Mesendoderm (in vitro differentiated cells): Measurements from ENCODE around the gene KLHL1.
A peak's percentile ranks its signal among the peaks of the same experiment; 100 is the strongest.

Experiments
- DNase-seq: peaks from one replicate; pipeline ENCODE4 v3.0.0; 2013
- H2AK5ac ChIP-seq: 2 replicates; pipeline ENCODE4 v1.6.1; 2013; ENCODE audit warnings: low read length, inconsistent platforms
- H2BK120ac ChIP-seq: 2 replicates; pipeline ENCODE4 v1.6.1; 2013; ENCODE audit warnings: low read depth, mild to moderate bottlenecking, low read length, moderate library complexity, mixed read lengths
- H2BK15ac ChIP-seq: replicated peaks from 2 replicates; pipeline ENCODE4 v1.6.1; 2013; ENCODE audit warnings: low read depth, mild to moderate bottlenecking, moderate library complexity
- H2BK5ac ChIP-seq: 2 replicates; pipeline ENCODE4 v1.6.1; 2013; ENCODE audit warnings: low read length, inconsistent platforms
- H3K18ac ChIP-seq: 2 replicates; pipeline ENCODE4 v1.6.1; 2013; ENCODE audit warnings: mild to moderate bottlenecking, low read length, mixed read lengths
- H3K23ac ChIP-seq: one replicate; pipeline ENCODE4 v1.6.1; 2013; ENCODE audit warnings: low read length
- H3K27ac ChIP-seq: 2 replicates; pipeline ENCODE4 v1.5.1; 2013; ENCODE audit warnings: low read depth, mild to moderate bottlenecking, inconsistent platforms, low read length, moderate library complexity
- H3K27me3 ChIP-seq: 2 replicates; pipeline ENCODE4 v1.6.1; 2013; ENCODE audit warnings: low read length, control low read depth, mild to moderate bottlenecking, inconsistent platforms; ENCODE audit not compliant: insufficient read depth, poor library complexity
- H3K36me3 ChIP-seq: 2 replicates; pipeline ENCODE4 v1.6.1; 2013; ENCODE audit warnings: low read length, inconsistent platforms; ENCODE audit not compliant: control insufficient read depth, insufficient read depth
- H3K4ac ChIP-seq: one replicate; pipeline ENCODE4 v1.6.1; 2013; ENCODE audit warnings: low read depth, mild to moderate bottlenecking, low read length, moderate library complexity
- H3K4me1 ChIP-seq: 2 replicates; pipeline ENCODE4 v1.6.1; 2013; ENCODE audit warnings: low read depth, low read length, inconsistent platforms; ENCODE audit not compliant: control insufficient read depth
- H3K4me2 ChIP-seq: 2 replicates; pipeline ENCODE4 v1.6.1; 2013; ENCODE audit warnings: low read length
- H3K4me3 ChIP-seq: 2 replicates; pipeline ENCODE4 v1.5.1; 2013; ENCODE audit warnings: mild to moderate bottlenecking, low read length
- H3K56ac ChIP-seq: one replicate; pipeline ENCODE4 v1.6.1; 2013; ENCODE audit warnings: low read length
- H3K79me1 ChIP-seq: 2 replicates; pipeline ENCODE4 v1.6.1; 2013; ENCODE audit warnings: low read length, inconsistent platforms
- H3K79me2 ChIP-seq: 2 replicates; pipeline ENCODE4 v1.6.1; 2013; ENCODE audit warnings: mild to moderate bottlenecking, low read length; ENCODE audit not compliant: control insufficient read depth, insufficient read depth
- H3K9ac ChIP-seq: 2 replicates; pipeline ENCODE4 v1.6.1; 2013; ENCODE audit warnings: low read length, inconsistent platforms
- H4K5ac ChIP-seq: one replicate; pipeline ENCODE4 v1.6.1; 2013; ENCODE audit warnings: low read length
- H4K8ac ChIP-seq: one replicate; pipeline ENCODE4 v1.6.1; 2013; ENCODE audit warnings: low read depth, mild to moderate bottlenecking, control low read depth, low read length, moderate library complexity
- WGBS: extraction: QIAGEN DNeasy Blood & Tissue Kit; methylation state at CpG from one replicate; pipeline ENCODE4 v1.1.7; 2013; ENCODE audit warnings: low lambda C conversion rate, missing lambda C conversion rate; ENCODE audit not compliant: insufficient coverage; ENCODE audit errors: extremely low coverage; 5-methylcytosine and 5-hydroxymethylcytosine counted together

Gene KLHL1

DNA sequence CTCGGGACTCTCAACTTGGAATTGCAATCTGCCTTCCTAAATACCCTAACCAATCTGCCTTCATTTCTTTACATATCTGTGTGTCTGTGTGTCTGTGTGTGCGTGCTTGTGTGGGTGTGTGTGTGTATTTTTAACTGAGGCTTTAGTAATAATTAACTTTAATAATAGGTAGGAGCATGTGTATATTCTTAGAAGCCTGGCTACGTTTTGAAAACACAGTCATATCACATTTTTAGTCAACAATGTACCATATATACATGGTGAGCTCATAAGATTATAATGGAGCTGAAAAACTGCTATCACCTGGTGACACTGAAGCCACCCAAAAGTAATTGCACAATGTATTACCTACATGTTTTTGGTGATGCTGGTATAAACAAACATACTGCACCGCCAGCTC is 66.1 kb downstream of the KLHL1 start:
- H3K4me1 ChIP-seq, result no peaks in the 10 kb centered on the region
- no peaks in the 10 kb centered on the region for H3K79me1 ChIP-seq
- H2BK120ac ChIP-seq, result no peak overlapping the region
- no peaks in the 10 kb centered on the region for H3K36me3 ChIP-seq
- H2BK5ac ChIP-seq, result no peak overlapping the region
- H2BK15ac ChIP-seq, result no peak overlapping the region
- WGBS, result no CpG with 5 or more reads among the region's 4 CpGs
- H3K56ac ChIP-seq, result no peak overlapping the region
- no peak overlapping the region for H2AK5ac ChIP-seq
- H3K79me2 ChIP-seq, result no peaks in the 10 kb centered on the region
- H3K18ac ChIP-seq, result no peak overlapping the region
- no peak overlapping the region for H3K9ac ChIP-seq
- H3K4me3 ChIP-seq, result no peak overlapping the region
- H4K8ac ChIP-seq, result no peak overlapping the region
- no peak overlapping the region for H3K23ac ChIP-seq
- no peak overlapping the region for H3K4ac ChIP-seq
- DNase-seq, result no peak
- no peak overlapping the region for H4K5ac ChIP-seq
- H3K27ac ChIP-seq, result no peak overlapping the region
- no peaks in the 10 kb centered on the region for H3K27me3 ChIP-seq
- no peak overlapping the region for H3K4me2 ChIP-seq

DNA sequence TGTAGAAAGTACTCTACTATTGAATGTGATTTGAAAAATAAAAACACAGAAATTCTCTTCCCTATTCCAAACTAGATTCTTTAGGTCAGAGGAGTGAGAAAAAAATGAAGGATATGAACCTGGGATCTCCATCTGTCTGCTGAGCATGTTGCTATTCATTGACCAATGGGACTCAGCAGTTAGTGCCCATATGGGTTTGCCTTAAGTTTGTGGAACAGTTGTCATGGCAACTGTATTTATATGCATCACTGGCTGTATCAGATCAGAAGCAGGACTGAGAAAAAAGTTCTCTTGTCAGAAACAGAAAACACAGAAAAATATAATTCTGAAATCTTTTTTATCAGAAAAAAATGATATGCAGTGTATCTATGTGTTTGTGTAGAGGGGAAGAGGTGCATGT is 74.0 kb downstream of the KLHL1 start:
- H4K8ac ChIP-seq, result no peak overlapping the region
- H2AK5ac ChIP-seq, result no peak overlapping the region
- H2BK120ac ChIP-seq, result no peak overlapping the region
- H4K5ac ChIP-seq, result no peak overlapping the region
- no peaks in the 10 kb centered on the region for H3K27me3 ChIP-seq
- no peak overlapping the region for H2BK15ac ChIP-seq
- H3K23ac ChIP-seq, result no peak overlapping the region
- H3K9ac ChIP-seq, result no peak overlapping the region
- DNase-seq, result peak; percentile 11
- no peak overlapping the region for H3K27ac ChIP-seq
- H3K56ac ChIP-seq, result no peak overlapping the region
- H3K4me1 ChIP-seq, result no peaks in the 10 kb centered on the region
- no peak overlapping the region for H2BK5ac ChIP-seq
- H3K4me2 ChIP-seq, result no peak overlapping the region
- H3K79me2 ChIP-seq, result no peaks in the 10 kb centered on the region
- H3K79me1 ChIP-seq, result no peaks in the 10 kb centered on the region
- no peak overlapping the region for H3K18ac ChIP-seq
- H3K36me3 ChIP-seq, result no peaks in the 10 kb centered on the region
- no peak overlapping the region for H3K4me3 ChIP-seq
- no peak overlapping the region for H3K4ac ChIP-seq

DNA sequence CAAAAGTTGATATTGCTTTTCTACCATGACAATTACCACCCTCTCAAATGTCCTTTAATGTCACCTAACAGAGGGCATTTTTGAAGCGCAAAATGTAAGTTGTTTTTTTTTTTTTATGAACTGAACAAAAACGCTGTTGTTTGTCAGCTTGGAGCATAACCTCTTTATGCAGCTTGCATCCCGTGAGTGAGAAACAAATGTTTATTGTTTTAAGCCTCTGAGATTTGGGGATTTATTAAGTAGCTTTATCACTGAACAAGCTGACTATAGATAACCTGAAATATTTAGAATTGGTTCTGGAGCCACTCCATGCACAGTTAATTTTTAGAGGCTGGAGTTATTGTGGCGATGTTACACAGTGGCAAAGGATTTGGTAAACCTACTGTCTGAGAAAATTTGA is 80.7 kb downstream of the KLHL1 start:
- Histone ChIP-seq H3K18ac (no peak overlapping the region), H2BK15ac (no peak overlapping the region), H3K4ac (no peak overlapping the region), H3K4me2 (no peak overlapping the region), H3K27me3 (no peaks in the 10 kb centered on the region), H3K27ac (no peak overlapping the region), H2BK120ac (no peak overlapping the region), H3K79me1 (no peaks in the 10 kb centered on the region), H4K5ac (no peak overlapping the region), H2BK5ac (no peak overlapping the region), H3K23ac (no peak overlapping the region), H3K9ac (no peak overlapping the region), H3K56ac (no peak overlapping the region), H4K8ac (no peak overlapping the region), H2AK5ac (no peak overlapping the region), H3K4me1 (no peaks in the 10 kb centered on the region), H3K4me3 (no peak overlapping the region), H3K79me2 (no peaks in the 10 kb centered on the region), H3K36me3 (no peaks in the 10 kb centered on the region)
- DNase-seq, result no peak
- no CpG with 5 or more reads among the region's 4 CpGs for WGBS

DNA sequence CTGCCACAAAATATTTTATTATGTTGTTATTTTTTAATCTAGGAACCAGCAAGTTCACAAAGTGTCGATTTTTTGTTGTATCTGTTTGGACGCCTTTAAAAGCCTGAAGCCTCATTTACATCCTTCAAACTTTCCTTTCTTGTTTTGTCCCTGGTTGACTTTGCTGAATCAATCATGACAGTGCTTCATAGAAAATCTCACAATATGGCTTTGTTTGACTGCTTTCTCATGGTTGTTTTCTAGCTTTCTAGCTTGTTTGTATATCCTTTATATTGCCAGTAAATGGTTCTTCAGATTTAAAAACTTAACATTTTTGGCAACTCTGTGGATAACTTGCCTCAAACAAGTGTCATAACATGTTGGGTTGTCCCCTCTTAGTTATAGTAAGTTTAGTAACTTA is 84.7 kb downstream of the KLHL1 start:
- Histone ChIP-seq H2BK120ac (no peak overlapping the region), H3K36me3 (no peaks in the 10 kb centered on the region), H3K9ac (no peak overlapping the region), H3K4me3 (no peak overlapping the region), H3K18ac (no peak overlapping the region), H4K8ac (no peak overlapping the region), H2BK15ac (no peak overlapping the region), H3K4ac (no peak overlapping the region), H2BK5ac (no peak overlapping the region), H3K4me2 (no peak overlapping the region), H3K79me1 (no peaks in the 10 kb centered on the region), H3K56ac (no peak overlapping the region), H3K4me1 (peaks cover 2% of the 10 kb centered on the region), H3K27ac (no peak overlapping the region), H3K27me3 (no peaks in the 10 kb centered on the region), H3K23ac (no peak overlapping the region), H2AK5ac (no peak overlapping the region), H3K79me2 (no peaks in the 10 kb centered on the region), H4K5ac (no peak overlapping the region)
- no peak for DNase-seq
- no CpG with 5 or more reads among the region's 2 CpGs for WGBS

DNA sequence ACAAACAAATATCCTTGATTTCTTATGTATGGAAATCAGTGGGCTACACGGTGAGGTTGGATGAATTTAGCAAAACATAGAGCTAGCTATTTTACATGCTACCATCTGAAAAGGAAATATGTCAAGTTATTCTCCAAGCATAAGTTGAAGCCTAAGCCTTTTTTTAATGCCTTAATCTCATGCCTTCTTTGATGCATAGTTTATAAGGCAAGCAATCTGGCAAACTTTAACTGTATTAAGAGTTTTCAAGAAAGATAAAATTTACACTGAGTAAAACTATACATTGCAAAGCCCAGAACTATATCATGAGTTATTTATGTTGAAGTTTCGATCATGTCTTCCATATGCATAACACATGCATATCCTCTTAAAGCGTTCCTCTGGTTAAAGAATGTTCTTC is 85.6 kb downstream of the KLHL1 start:
- H3K23ac ChIP-seq, result no peak overlapping the region
- H2BK5ac ChIP-seq, result no peak overlapping the region
- H2BK15ac ChIP-seq, result no peak overlapping the region
- no peak overlapping the region for H3K4me3 ChIP-seq
- no peak for DNase-seq
- no peaks in the 10 kb centered on the region for H3K79me1 ChIP-seq
- H2BK120ac ChIP-seq, result no peak overlapping the region
- no peak overlapping the region for H3K4me2 ChIP-seq
- H3K18ac ChIP-seq, result no peak overlapping the region
- H3K4ac ChIP-seq, result no peak overlapping the region
- no peak overlapping the region for H4K8ac ChIP-seq
- no peaks in the 10 kb centered on the region for H3K79me2 ChIP-seq
- peaks cover 2% of the 10 kb centered on the region for H3K4me1 ChIP-seq
- no peak overlapping the region for H4K5ac ChIP-seq
- no peaks in the 10 kb centered on the region for H3K27me3 ChIP-seq
- no peaks in the 10 kb centered on the region for H3K36me3 ChIP-seq
- H3K27ac ChIP-seq, result no peak overlapping the region
- WGBS, result no CpG with 5 or more reads among the region's 3 CpGs
- H3K56ac ChIP-seq, result no peak overlapping the region
- no peak overlapping the region for H2AK5ac ChIP-seq
- H3K9ac ChIP-seq, result no peak overlapping the region

DNA sequence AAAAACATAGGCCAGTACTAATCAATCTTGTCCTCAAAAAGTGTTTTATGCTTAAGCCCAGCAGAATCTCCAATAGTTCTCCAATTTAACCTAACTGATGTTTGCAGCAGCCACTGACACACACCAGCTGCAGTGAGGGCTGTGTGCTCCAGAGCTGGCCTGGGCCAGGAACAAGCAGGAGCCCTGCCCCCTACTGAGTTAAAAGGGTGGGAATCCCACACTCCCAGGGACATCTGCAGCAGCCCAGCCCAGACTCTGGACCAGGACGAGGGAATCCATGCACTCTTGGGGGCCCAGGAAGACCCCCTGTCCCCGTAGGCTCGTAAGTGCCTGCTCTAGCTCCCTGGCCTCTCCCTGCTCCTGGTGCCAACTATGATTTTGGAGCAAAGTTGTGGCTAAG is 92.1 kb downstream of the KLHL1 start:
- Histone ChIP-seq H3K18ac (no peak overlapping the region), H2BK5ac (no peak overlapping the region), H3K79me1 (no peaks in the 10 kb centered on the region), H3K4me3 (no peak overlapping the region), H3K9ac (no peak overlapping the region), H4K5ac (no peak overlapping the region), H2BK15ac (no peak overlapping the region), H3K4ac (no peak overlapping the region), H3K56ac (no peak overlapping the region), H2BK120ac (no peak overlapping the region), H3K79me2 (no peaks in the 10 kb centered on the region), H4K8ac (no peak overlapping the region), H3K27ac (no peak overlapping the region), H2AK5ac (no peak overlapping the region), H3K23ac (no peak overlapping the region), H3K27me3 (no peaks in the 10 kb centered on the region), H3K4me2 (no peak overlapping the region), H3K36me3 (no peaks in the 10 kb centered on the region), H3K4me1 (peaks cover 2% of the 10 kb centered on the region)
- WGBS, result no CpG with 5 or more reads among the region's 3 CpGs
- no peak for DNase-seq
